DND-41 (cell line): ENCODE measurements around the gene RNF183.

ENCODE experiments used
- EZH2 ChIP-seq: IDR thresholded peaks from 3 replicates; pipeline ENCODE4 v1.6.1; 2012; ENCODE audit warnings: borderline replicate concordance, low read depth, mild to moderate bottlenecking, moderate library complexity, low read length, inconsistent platforms; ENCODE audit not compliant: severe bottlenecking
- TF ChIP-seq, protein P1 (sequence below): IDR thresholded peaks from 2 replicates; pipeline ENCODE4 v1.5.1; 2012; ENCODE audit warnings: borderline replicate concordance, low read length, moderate library complexity, mild to moderate bottlenecking; ENCODE audit not compliant: poor library complexity, severe bottlenecking; ENCODE audit errors: extremely low read depth

DNA sequence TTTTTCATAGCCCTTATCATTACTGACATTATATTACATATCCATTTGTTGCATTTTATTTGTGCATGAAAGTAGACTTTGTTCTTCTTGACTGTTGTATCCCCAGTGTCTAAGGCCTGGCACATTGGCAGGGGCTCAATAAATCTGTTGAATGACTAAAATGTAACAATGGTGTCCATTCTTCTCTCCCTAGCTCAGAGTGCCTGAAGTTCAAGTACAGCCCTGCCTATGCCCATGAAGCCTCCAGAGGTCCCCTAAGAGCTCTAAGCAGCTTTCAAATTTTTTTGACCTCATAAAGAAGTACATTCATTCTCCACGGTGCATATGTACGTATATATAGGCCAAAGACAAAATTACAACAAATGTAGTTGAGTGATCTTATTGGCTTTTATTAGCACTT lies 42.0 kb upstream of the RNF183 start:
- TF ChIP-seq, protein P1, sequence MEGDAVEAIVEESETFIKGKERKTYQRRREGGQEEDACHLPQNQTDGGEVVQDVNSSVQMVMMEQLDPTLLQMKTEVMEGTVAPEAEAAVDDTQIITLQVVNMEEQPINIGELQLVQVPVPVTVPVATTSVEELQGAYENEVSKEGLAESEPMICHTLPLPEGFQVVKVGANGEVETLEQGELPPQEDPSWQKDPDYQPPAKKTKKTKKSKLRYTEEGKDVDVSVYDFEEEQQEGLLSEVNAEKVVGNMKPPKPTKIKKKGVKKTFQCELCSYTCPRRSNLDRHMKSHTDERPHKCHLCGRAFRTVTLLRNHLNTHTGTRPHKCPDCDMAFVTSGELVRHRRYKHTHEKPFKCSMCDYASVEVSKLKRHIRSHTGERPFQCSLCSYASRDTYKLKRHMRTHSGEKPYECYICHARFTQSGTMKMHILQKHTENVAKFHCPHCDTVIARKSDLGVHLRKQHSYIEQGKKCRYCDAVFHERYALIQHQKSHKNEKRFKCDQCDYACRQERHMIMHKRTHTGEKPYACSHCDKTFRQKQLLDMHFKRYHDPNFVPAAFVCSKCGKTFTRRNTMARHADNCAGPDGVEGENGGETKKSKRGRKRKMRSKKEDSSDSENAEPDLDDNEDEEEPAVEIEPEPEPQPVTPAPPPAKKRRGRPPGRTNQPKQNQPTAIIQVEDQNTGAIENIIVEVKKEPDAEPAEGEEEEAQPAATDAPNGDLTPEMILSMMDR = no peak
- no peak for TF ChIP-seq EZH2
